HEK293 (cell line): ENCODE results near the gene SRP14.

Experiments used
- CTCF ChIA-PET: fragments of 350-600 bp; formaldehyde crosslinking; extraction: SDS; loops from one replicate; lab custom pipeline; 2021; ENCODE audit warnings: antibody characterized with exemption; lab: Yijun Ruan, JAX
- POLR2A ChIA-PET: fragments of 300-600 bp; formaldehyde crosslinking; extraction: SDS; loops from one replicate; lab custom pipeline; 2020; ENCODE audit warnings: antibody characterized with exemption, inconsistent platforms; lab: Yijun Ruan, JAX
- H3K27ac ChIP-seq: fragments of 200-500 bp; sonication (Bioruptor generic); 2 replicates; pipeline ENCODE4 v1.5.1; 2014; ENCODE audit warnings: low read depth, low read length, control low read depth, inconsistent platforms; ENCODE audit errors: extremely low read depth
- H3K36me3 ChIP-seq, 2 experiments: fragments of 200-500 bp in 1 of 2; sonication (Bioruptor generic) in 1 of 2; 1 replicate in 1 of 2; 2 replicates in 1 of 2; pipeline ENCODE4 v1.5.1; 2014 to 2017; ENCODE audit warnings: inconsistent platforms in 2 of 2, low read length in 2 of 2; ENCODE audit not compliant: control insufficient read depth in 2 of 2, insufficient read depth in 1 of 2
- H3K4me1 ChIP-seq: fragments of 200-500 bp; sonication (Bioruptor generic); 2 replicates; pipeline ENCODE4 v1.5.1; 2014; ENCODE audit warnings: mild to moderate bottlenecking, low read length, inconsistent platforms; ENCODE audit not compliant: control insufficient read depth, insufficient read depth
- H3K4me3 ChIP-seq: 2 replicates; pipeline ENCODE4 v1.5.1; 2011; ENCODE audit warnings: low read depth, mild to moderate bottlenecking, control low read depth, low read length, moderate library complexity
- H3K9me3 ChIP-seq: fragments of 200-500 bp; sonication (Bioruptor generic); 2 replicates; pipeline ENCODE4 v1.5.1; 2014; ENCODE audit warnings: low read depth, low read length, inconsistent platforms; ENCODE audit not compliant: control insufficient read depth, insufficient read depth
- FEZF1 ChIP-seq: fragments of 450-650 bp; formaldehyde crosslinking; IDR thresholded peaks from 2 replicates; pipeline ENCODE4 v1.5.1; 2016; ENCODE audit warnings: missing biosample characterization, missing genetic modification characterization
- GFI1B ChIP-seq: fragments of 450-650 bp; formaldehyde crosslinking; IDR thresholded peaks from 2 replicates; pipeline ENCODE4 v1.5.1; 2016; ENCODE audit warnings: missing biosample characterization, missing genetic modification characterization
- GLIS1 ChIP-seq: fragments of 450-650 bp; formaldehyde crosslinking; IDR thresholded peaks from 2 replicates; pipeline ENCODE4 v1.5.1; 2016; ENCODE audit warnings: missing biosample characterization, missing genetic modification characterization
- OVOL3 ChIP-seq: fragments of 450-650 bp; formaldehyde crosslinking; IDR thresholded peaks from 2 replicates; pipeline ENCODE4 v1.5.1; 2016; ENCODE audit warnings: missing biosample characterization, missing genetic modification characterization
- YY1 ChIP-seq: fragments of 450-650 bp; formaldehyde crosslinking; IDR thresholded peaks from 2 replicates; pipeline ENCODE4 v1.5.1; 2018; ENCODE audit warnings: missing biosample characterization, missing genetic modification characterization
- ZBTB21 ChIP-seq: fragments of 450-650 bp; formaldehyde crosslinking; IDR thresholded peaks from 2 replicates; pipeline ENCODE4 v1.5.1; 2017; ENCODE audit warnings: missing biosample characterization, missing genetic modification characterization
- ZFHX2 ChIP-seq: fragments of 450-650 bp; formaldehyde crosslinking; conservative IDR thresholded peaks from 2 replicates; pipeline ENCODE4 v1.5.1; 2016; ENCODE audit warnings: missing biosample characterization, missing genetic modification characterization
- ZFP69B ChIP-seq: fragments of 450-650 bp; formaldehyde crosslinking; IDR thresholded peaks from 2 replicates; pipeline ENCODE4 v1.5.1; 2016; ENCODE audit warnings: missing biosample characterization, missing genetic modification characterization
- ZNF138 ChIP-seq: fragments of 450-650 bp; formaldehyde crosslinking; IDR thresholded peaks from 2 replicates; pipeline ENCODE4 v1.5.1; 2016; ENCODE audit warnings: missing biosample characterization, missing genetic modification characterization, borderline replicate concordance
- ZNF155 ChIP-seq: fragments of 450-650 bp; formaldehyde crosslinking; IDR thresholded peaks from 2 replicates; pipeline ENCODE4 v1.5.1; 2016; ENCODE audit warnings: missing biosample characterization, missing genetic modification characterization
- ZNF169 ChIP-seq: fragments of 450-650 bp; formaldehyde crosslinking; IDR thresholded peaks from 2 replicates; pipeline ENCODE4 v1.5.1; 2016; ENCODE audit warnings: missing biosample characterization, missing genetic modification characterization
- ZNF274 ChIP-seq, 2 experiments: fragments of 200-500 bp in 1 of 2; fragments of 450-650 bp in 1 of 2; sonication (Bioruptor generic) in 1 of 2; formaldehyde crosslinking in 1 of 2; IDR thresholded peaks; 2 replicates each; pipeline versions ENCODE4 v1.5.1 to v1.6.1; 2014 to 2016; ENCODE audit warnings: borderline replicate concordance in 1 of 2, inconsistent platforms in 1 of 2, low read length in 1 of 2, missing biosample characterization in 1 of 2, missing genetic modification characterization in 1 of 2
- ZNF624 ChIP-seq: fragments of 450-650 bp; formaldehyde crosslinking; IDR thresholded peaks from 2 replicates; pipeline ENCODE4 v1.5.1; 2017; ENCODE audit warnings: missing biosample characterization, missing genetic modification characterization
- ZNF626 ChIP-seq: fragments of 450-650 bp; sonication (Bioruptor Pico); formaldehyde crosslinking; IDR thresholded peaks from 2 replicates; pipeline ENCODE4 v1.5.1; 2018; ENCODE audit warnings: missing biosample characterization, missing genetic modification characterization, inconsistent platforms
- ZNF777 ChIP-seq: fragments of 450-650 bp; formaldehyde crosslinking; IDR thresholded peaks from 2 replicates; pipeline ENCODE4 v1.5.1; 2017; ENCODE audit warnings: missing biosample characterization, missing genetic modification characterization, borderline replicate concordance
- TF ChIP-seq, protein P1 (sequence below): fragments of 450-650 bp; formaldehyde crosslinking; IDR thresholded peaks from 2 replicates; pipeline ENCODE4 v1.5.1; 2016; ENCODE audit warnings: missing biosample characterization, missing genetic modification characterization
- TF ChIP-seq, protein P2 (sequence below): fragments of 450-650 bp; formaldehyde crosslinking; IDR thresholded peaks from 2 replicates; pipeline ENCODE4 v1.5.0; 2017; ENCODE audit warnings: missing biosample characterization, missing genetic modification characterization, borderline replicate concordance
- TF ChIP-seq, protein P3 (sequence below): fragments of 450-650 bp; formaldehyde crosslinking; optimal IDR thresholded peaks from 2 replicates; pipeline ENCODE3; 2016; ENCODE audit warnings: missing biosample characterization, mild to moderate bottlenecking, missing genetic modification characterization
- TF ChIP-seq, protein P4 (sequence below): fragments of 450-650 bp; formaldehyde crosslinking; IDR thresholded peaks from 2 replicates; pipeline ENCODE4 v1.5.1; 2016; ENCODE audit warnings: missing biosample characterization, missing genetic modification characterization, borderline replicate concordance
- TF ChIP-seq, protein P5 (sequence below): fragments of 450-650 bp; formaldehyde crosslinking; IDR thresholded peaks from 2 replicates; pipeline ENCODE4 v1.5.1; 2016; ENCODE audit warnings: missing biosample characterization, missing genetic modification characterization
- TF ChIP-seq, protein P6 (sequence below): fragments of 450-650 bp; formaldehyde crosslinking; IDR thresholded peaks from 2 replicates; pipeline ENCODE4 v1.5.1; 2016; ENCODE audit warnings: missing biosample characterization, missing genetic modification characterization

Gene SRP14

DNA sequence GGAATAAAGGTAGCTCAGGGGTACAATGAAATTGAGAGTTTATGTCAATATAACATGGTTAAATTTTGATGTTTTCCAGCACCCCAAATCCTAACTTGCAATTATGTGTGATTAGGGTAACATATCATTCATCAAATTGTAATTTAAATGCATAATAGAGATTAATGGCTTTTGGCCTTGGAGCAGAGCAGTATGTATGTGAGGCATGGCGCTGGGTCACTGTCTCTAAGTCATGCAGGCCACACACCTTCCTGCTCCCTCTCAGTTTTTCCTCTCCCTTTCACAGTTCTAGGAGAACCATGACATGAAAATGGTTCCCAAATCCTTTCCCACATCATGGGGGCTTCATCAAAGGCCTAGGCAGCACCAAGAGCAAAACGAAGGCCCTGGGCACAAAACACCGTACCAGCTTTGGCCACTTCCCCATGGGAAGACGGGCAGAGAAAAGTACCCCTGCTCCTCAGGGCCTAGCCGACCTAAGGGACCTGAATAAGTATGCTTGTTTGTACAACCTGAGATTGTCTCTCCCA lies 3.9 kb upstream of the SRP14 start (continued):
- TF ChIP-seq, protein P1, sequence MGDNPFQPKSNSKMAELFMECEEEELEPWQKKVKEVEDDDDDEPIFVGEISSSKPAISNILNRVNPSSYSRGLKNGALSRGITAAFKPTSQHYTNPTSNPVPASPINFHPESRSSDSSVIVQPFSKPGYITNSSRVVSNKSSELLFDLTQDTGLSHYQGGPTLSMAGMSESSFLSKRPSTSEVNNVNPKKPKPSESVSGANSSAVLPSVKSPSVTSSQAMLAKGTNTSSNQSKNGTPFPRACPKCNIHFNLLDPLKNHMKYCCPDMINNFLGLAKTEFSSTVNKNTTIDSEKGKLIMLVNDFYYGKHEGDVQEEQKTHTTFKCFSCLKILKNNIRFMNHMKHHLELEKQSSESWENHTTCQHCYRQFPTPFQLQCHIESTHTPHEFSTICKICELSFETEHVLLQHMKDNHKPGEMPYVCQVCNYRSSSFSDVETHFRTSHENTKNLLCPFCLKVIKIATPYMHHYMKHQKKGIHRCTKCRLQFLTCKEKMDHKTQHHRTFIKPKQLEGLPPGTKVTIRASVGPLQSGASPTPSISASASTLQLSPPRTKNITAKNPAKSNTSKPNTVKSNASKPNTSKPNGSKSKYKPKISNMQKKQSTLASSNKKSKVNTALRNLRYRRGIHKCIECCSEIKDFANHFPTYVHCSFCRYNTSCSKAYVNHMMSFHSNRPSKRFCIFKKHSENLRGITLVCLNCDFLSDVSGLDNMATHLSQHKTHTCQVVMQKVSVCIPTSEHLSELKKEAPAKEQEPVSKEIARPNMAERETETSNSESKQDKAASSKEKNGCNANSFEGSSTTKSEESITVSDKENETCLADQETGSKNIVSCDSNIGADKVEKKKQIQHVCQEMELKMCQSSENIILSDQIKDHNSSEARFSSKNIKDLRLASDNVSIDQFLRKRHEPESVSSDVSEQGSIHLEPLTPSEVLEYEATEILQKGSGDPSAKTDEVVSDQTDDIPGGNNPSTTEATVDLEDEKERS = no peak
- TF ChIP-seq ZFHX2 (no peak), ZNF155 (no peak), ZNF169 (tag by site-specific recombination) (no peak), ZNF138 (tag by site-specific recombination) (no peak), FEZF1 (no peak), ZNF624 (tag by site-specific recombination) (no peak), ZNF626 (tag by site-specific recombination) (no peak), ZNF777 (tag by site-specific recombination) (no peak)
- TF ChIP-seq, protein P2, sequence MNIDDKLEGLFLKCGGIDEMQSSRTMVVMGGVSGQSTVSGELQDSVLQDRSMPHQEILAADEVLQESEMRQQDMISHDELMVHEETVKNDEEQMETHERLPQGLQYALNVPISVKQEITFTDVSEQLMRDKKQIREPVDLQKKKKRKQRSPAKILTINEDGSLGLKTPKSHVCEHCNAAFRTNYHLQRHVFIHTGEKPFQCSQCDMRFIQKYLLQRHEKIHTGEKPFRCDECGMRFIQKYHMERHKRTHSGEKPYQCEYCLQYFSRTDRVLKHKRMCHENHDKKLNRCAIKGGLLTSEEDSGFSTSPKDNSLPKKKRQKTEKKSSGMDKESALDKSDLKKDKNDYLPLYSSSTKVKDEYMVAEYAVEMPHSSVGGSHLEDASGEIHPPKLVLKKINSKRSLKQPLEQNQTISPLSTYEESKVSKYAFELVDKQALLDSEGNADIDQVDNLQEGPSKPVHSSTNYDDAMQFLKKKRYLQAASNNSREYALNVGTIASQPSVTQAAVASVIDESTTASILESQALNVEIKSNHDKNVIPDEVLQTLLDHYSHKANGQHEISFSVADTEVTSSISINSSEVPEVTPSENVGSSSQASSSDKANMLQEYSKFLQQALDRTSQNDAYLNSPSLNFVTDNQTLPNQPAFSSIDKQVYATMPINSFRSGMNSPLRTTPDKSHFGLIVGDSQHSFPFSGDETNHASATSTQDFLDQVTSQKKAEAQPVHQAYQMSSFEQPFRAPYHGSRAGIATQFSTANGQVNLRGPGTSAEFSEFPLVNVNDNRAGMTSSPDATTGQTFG (tag by site-specific recombination) = no peak
- TF ChIP-seq, protein P3, sequence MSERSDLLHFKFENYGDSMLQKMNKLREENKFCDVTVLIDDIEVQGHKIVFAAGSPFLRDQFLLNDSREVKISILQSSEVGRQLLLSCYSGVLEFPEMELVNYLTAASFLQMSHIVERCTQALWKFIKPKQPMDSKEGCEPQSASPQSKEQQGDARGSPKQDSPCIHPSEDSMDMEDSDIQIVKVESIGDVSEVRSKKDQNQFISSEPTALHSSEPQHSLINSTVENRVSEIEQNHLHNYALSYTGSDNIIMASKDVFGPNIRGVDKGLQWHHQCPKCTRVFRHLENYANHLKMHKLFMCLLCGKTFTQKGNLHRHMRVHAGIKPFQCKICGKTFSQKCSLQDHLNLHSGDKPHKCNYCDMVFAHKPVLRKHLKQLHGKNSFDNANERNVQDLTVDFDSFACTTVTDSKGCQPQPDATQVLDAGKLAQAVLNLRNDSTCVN (tag by site-specific recombination) = no peak

DNA sequence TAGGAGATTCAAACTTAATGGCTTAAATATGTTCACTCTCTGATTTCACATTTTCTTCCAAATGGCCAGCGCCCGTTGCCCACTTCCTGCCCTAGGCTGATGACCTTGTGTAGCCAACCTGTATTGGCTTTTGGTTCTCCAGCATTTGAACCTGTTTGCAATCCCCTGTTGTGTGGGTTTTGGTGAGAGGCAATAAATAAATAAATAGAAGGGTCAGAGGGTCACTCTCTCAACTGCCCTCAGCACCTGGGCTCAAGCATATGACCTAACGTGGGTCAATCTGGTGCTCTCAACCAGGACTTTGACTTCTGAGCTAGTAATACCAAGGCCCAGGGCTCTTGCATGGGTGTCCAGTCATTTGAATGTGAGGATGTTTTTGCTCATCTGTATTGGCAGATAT lies 1.8 kb upstream of the SRP14 start:
- ChIA-PET POLR2A (interaction anchor here (0.6 to 1.4 kb wide), 2 partner anchors 66 to 234 kb away, joined by 3 read pairs; no protein-coding TSS in a partner anchor), CTCF (interaction anchor here (0.8 to 5.1 kb wide), 5 partner anchors 68 to 238 kb away, joined by 3 to 35 read pairs (median 3); partner anchors contain the start of gene BMF)
- peaks cover 5 to 21% of the 10 kb centered on the region in 2 experiments; a peak in 2 of 3 replicates for H3K36me3 ChIP-seq
- no peaks in the 10 kb centered on the region; the same call in 1 of the 2 replicates for H3K4me1 ChIP-seq
- no peak overlapping the region for H3K27ac ChIP-seq
- H3K4me3 ChIP-seq = no peak overlapping the region
- no peaks in the 10 kb centered on the region for H3K9me3 ChIP-seq
- TF ChIP-seq, protein P4, sequence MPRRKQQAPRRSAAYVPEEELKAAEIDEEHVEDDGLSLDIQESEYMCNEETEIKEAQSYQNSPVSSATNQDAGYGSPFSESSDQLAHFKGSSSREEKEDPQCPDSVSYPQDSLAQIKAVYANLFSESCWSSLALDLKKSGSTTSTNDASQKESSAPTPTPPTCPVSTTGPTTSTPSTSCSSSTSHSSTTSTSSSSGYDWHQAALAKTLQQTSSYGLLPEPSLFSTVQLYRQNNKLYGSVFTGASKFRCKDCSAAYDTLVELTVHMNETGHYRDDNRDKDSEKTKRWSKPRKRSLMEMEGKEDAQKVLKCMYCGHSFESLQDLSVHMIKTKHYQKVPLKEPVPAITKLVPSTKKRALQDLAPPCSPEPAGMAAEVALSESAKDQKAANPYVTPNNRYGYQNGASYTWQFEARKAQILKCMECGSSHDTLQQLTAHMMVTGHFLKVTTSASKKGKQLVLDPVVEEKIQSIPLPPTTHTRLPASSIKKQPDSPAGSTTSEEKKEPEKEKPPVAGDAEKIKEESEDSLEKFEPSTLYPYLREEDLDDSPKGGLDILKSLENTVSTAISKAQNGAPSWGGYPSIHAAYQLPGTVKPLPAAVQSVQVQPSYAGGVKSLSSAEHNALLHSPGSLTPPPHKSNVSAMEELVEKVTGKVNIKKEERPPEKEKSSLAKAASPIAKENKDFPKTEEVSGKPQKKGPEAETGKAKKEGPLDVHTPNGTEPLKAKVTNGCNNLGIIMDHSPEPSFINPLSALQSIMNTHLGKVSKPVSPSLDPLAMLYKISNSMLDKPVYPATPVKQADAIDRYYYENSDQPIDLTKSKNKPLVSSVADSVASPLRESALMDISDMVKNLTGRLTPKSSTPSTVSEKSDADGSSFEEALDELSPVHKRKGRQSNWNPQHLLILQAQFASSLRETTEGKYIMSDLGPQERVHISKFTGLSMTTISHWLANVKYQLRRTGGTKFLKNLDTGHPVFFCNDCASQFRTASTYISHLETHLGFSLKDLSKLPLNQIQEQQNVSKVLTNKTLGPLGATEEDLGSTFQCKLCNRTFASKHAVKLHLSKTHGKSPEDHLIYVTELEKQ (tag by site-specific recombination) = no peak
- TF ChIP-seq ZNF274 (IDR thresholded peaks at IDR 0.05; ENCODE audit: low read length) (no peak), ZNF274 (tag by site-specific recombination; IDR thresholded peaks at IDR 0.05; ENCODE audit: borderline replicate concordance) (no peak), GFI1B (tag by site-specific recombination) (no peak), OVOL3 (no peak), YY1 (no peak), ZBTB21 (tag by site-specific recombination) (no peak), ZFP69B (tag by site-specific recombination) (no peak), GLIS1 (tag by site-specific recombination) (no peak)
- TF ChIP-seq, protein P5, sequence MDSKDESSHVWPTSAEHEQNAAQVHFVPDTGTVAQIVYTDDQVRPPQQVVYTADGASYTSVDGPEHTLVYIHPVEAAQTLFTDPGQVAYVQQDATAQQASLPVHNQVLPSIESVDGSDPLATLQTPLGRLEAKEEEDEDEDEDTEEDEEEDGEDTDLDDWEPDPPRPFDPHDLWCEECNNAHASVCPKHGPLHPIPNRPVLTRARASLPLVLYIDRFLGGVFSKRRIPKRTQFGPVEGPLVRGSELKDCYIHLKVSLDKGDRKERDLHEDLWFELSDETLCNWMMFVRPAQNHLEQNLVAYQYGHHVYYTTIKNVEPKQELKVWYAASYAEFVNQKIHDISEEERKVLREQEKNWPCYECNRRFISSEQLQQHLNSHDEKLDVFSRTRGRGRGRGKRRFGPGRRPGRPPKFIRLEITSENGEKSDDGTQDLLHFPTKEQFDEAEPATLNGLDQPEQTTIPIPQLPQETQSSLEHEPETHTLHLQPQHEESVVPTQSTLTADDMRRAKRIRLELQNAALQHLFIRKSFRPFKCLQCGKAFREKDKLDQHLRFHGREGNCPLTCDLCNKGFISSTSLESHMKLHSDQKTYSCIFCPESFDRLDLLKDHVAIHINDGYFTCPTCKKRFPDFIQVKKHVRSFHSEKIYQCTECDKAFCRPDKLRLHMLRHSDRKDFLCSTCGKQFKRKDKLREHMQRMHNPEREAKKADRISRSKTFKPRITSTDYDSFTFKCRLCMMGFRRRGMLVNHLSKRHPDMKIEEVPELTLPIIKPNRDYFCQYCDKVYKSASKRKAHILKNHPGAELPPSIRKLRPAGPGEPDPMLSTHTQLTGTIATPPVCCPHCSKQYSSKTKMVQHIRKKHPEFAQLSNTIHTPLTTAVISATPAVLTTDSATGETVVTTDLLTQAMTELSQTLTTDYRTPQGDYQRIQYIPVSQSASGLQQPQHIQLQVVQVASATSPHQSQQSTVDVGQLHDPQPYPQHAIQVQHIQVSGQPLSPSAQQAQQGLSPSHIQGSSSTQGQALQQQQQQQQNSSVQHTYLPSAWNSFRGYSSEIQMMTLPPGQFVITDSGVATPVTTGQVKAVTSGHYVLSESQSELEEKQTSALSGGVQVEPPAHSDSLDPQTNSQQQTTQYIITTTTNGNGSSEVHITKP = no peak
- TF ChIP-seq, protein P6, sequence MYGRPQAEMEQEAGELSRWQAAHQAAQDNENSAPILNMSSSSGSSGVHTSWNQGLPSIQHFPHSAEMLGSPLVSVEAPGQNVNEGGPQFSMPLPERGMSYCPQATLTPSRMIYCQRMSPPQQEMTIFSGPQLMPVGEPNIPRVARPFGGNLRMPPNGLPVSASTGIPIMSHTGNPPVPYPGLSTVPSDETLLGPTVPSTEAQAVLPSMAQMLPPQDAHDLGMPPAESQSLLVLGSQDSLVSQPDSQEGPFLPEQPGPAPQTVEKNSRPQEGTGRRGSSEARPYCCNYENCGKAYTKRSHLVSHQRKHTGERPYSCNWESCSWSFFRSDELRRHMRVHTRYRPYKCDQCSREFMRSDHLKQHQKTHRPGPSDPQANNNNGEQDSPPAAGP = no peak
